Smooth muscle cell (in vitro differentiated cells): ENCODE results near the gene NHSL2. TPM values are rescaled to one million over a fixed set of nuclear protein-coding genes. Genes with fewer than 3 reads are reported as not detected.

Experiments
- DNase-seq: peaks from one replicate; lab custom pipeline; 2025; ENCODE audit not compliant: unreplicated experiment; lab: John Stamatoyannopoulos, UW
- H2AFZ ChIP-seq: fragments of 200-600 bp; sonication (generic); 2 replicates; pipeline ENCODE4 v1.6.0; 2016; ENCODE audit warnings: antibody characterized with exemption, low read depth, mild to moderate bottlenecking
- H3F3A ChIP-seq: fragments of 200-600 bp; sonication (generic); 2 replicates; pipeline ENCODE4 v1.6.0; 2017; ENCODE audit warnings: antibody characterized with exemption, low read depth
- H3K27ac ChIP-seq: fragments of 200-600 bp; sonication (generic); 2 replicates; pipeline ENCODE4 v1.5.1; 2016; ENCODE audit warnings: low read depth, mild to moderate bottlenecking
- H3K27me3 ChIP-seq: fragments of 200-600 bp; sonication (generic); 2 replicates; pipeline ENCODE4 v1.6.1; 2016; ENCODE audit warnings: low read depth, mild to moderate bottlenecking
- H3K36me3 ChIP-seq: fragments of 200-600 bp; sonication (generic); 2 replicates; pipeline ENCODE4 v1.5.1; 2016; ENCODE audit warnings: low read depth
- H3K4me1 ChIP-seq: fragments of 200-600 bp; sonication (generic); 2 replicates; pipeline ENCODE4 v1.5.1; 2016; ENCODE audit warnings: low read depth
- H3K4me2 ChIP-seq: fragments of 200-600 bp; sonication (generic); 2 replicates; pipeline ENCODE4 v1.6.0; 2016; ENCODE audit warnings: mild to moderate bottlenecking
- H3K4me3 ChIP-seq: fragments of 200-600 bp; sonication (generic); 2 replicates; pipeline ENCODE4 v1.5.1; 2016; ENCODE audit warnings: mild to moderate bottlenecking
- H3K79me2 ChIP-seq: fragments of 200-600 bp; sonication (generic); 2 replicates; pipeline ENCODE4 v1.6.0; 2016; ENCODE audit warnings: low read depth, mild to moderate bottlenecking
- H3K9ac ChIP-seq: fragments of 200-600 bp; sonication (generic); 2 replicates; pipeline ENCODE4 v1.6.0; 2016; ENCODE audit warnings: low read depth
- H3K9me3 ChIP-seq: fragments of 200-600 bp; sonication (generic); replicated peaks from 2 replicates; pipeline ENCODE4 v1.5.1; 2016; ENCODE audit warnings: low read depth
- H4K20me1 ChIP-seq: fragments of 200-600 bp; sonication (generic); 2 replicates; pipeline ENCODE4 v1.6.0; 2016; ENCODE audit warnings: low read depth
- WGBS: methylation state at CpG from one replicate; pipeline ENCODE4 v1.1.7; 2016; ENCODE audit warnings: low lambda C conversion rate; 5-methylcytosine and 5-hydroxymethylcytosine counted together
- polyA plus RNA-seq: library from polyadenylated mRNA; unstranded; fragments of >200 nt; fragmentation: Nextera tagmentation; extraction: Ambion mirVana; gene quantifications from 2 replicates; pipeline ENCODE4 v1.2.1, GENCODE V29; 2016
- total RNA-seq: library from RNA; depleted of rRNA; stranded (reverse); fragments of >200 nt; gene quantifications from 2 replicates; pipeline ENCODE4 v1.2.3, GENCODE V29; 2014
- TF ChIP-seq, protein P1 (sequence below): fragments of 200-600 bp; sonication (generic); IDR thresholded peaks from 2 replicates; pipeline ENCODE4 v1.5.1; 2017; ENCODE audit warnings: borderline replicate concordance, mild to moderate bottlenecking, antibody characterized with exemption; ENCODE audit not compliant: insufficient read depth, poor library complexity, severe bottlenecking

The NHSL2 gene
- total and polyA plus RNA-seq, 2 experiments from 2014 or later, result 2.9 to 3.3 TPM

DNA sequence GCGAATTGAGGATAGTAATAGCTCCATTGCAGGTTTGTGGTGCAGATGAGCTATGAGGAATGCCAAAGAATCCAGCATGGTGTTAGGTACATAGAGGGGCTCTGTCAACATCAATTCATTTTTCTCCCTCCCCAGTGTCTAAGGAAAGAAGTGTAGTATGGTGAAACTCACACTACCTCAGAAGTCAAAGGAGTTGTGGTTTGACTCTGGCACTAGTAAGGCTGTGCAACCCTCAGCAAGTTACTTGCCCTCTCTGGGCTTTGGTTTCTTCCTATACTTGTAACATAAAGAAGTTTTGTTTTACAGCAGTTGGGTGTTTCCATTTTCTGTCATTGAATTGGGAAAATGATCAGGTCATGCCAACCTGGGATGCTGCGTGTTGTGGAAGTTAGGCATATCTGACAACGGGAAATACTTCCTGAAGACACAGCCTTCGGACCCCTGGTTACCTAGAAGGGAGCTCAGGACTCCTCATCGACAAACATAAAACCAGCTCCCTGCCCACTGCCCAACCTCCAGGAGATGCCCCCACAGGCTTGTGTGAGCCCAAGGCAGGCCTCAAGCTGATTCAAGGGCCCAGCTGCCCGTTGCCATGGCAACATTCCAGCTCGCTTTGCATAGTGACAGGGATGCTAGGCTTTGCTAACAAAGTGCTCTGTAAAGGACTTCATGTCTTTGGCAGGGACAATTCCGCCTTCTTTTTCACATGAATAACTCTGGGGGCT lies 149.7 kb downstream of the NHSL2 start:
- WGBS, result 74% methylated on average over 8 of the region's 8 CpGs

DNA sequence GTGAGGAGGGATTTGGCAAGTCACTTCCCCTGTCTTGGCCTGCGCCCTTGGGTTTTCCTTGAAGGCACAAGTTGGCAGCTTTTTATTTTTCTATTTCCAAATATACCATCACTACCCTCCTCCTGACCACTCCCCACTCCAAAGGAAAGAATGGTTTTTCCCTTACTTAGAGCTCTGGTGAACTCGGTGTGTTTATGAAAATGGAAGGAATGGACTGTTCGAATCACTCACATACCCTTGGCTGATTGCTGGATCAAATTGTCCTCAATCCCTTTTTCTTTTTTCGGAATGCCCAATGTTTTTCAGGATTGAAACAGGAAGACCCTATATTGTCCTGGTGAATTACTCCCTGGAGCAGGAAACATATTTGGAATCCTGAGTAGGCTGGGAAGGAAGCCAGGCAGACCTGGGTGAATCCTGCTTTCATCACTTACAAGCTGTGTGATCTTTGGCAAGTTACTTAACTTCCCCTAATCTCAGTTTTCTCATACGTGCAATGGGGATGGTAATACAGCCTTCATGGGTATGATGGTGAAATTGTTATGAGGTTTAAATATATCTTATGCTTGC lies 150.4 kb downstream of the NHSL2 start:
- H3K79me2 ChIP-seq, result no peaks in the 10 kb centered on the region
- H3K9ac ChIP-seq, result no peak overlapping the region
- no peak overlapping the region for H3K4me3 ChIP-seq
- H3K4me1 ChIP-seq, result no peaks in the 10 kb centered on the region
- H3K36me3 ChIP-seq, result no peaks in the 10 kb centered on the region
- no peaks in the 10 kb centered on the region for H3K9me3 ChIP-seq
- no peak overlapping the region for H3K4me2 ChIP-seq
- DNase-seq, result no peak
- H3K27me3 ChIP-seq, result no peaks in the 10 kb centered on the region
- no peak overlapping the region for H2AFZ ChIP-seq
- no peaks in the 10 kb centered on the region for H4K20me1 ChIP-seq
- TF ChIP-seq, protein P1, sequence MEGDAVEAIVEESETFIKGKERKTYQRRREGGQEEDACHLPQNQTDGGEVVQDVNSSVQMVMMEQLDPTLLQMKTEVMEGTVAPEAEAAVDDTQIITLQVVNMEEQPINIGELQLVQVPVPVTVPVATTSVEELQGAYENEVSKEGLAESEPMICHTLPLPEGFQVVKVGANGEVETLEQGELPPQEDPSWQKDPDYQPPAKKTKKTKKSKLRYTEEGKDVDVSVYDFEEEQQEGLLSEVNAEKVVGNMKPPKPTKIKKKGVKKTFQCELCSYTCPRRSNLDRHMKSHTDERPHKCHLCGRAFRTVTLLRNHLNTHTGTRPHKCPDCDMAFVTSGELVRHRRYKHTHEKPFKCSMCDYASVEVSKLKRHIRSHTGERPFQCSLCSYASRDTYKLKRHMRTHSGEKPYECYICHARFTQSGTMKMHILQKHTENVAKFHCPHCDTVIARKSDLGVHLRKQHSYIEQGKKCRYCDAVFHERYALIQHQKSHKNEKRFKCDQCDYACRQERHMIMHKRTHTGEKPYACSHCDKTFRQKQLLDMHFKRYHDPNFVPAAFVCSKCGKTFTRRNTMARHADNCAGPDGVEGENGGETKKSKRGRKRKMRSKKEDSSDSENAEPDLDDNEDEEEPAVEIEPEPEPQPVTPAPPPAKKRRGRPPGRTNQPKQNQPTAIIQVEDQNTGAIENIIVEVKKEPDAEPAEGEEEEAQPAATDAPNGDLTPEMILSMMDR, result no peak
- H3F3A ChIP-seq, result no peaks in the 10 kb centered on the region
- WGBS, result 70% methylated on average over 5 of the region's 5 CpGs
- no peak overlapping the region for H3K27ac ChIP-seq

More for the DNA sequence above, 149.7 kb downstream of the NHSL2 start:
- H3F3A ChIP-seq, result no peaks in the 10 kb centered on the region
- H3K4me1 ChIP-seq, result no peaks in the 10 kb centered on the region
- no peaks in the 10 kb centered on the region for H3K27me3 ChIP-seq
- no peaks in the 10 kb centered on the region for H3K36me3 ChIP-seq
- H3K4me2 ChIP-seq, result no peak overlapping the region
- H3K9ac ChIP-seq, result no peak overlapping the region
- no peaks in the 10 kb centered on the region for H3K79me2 ChIP-seq
- TF ChIP-seq, protein P1, result no peak
- H3K27ac ChIP-seq, result no peak overlapping the region
- H4K20me1 ChIP-seq, result no peaks in the 10 kb centered on the region
- DNase-seq, result no peak
- no peak overlapping the region for H2AFZ ChIP-seq
- no peaks in the 10 kb centered on the region for H3K9me3 ChIP-seq
- no peak overlapping the region for H3K4me3 ChIP-seq

DNA sequence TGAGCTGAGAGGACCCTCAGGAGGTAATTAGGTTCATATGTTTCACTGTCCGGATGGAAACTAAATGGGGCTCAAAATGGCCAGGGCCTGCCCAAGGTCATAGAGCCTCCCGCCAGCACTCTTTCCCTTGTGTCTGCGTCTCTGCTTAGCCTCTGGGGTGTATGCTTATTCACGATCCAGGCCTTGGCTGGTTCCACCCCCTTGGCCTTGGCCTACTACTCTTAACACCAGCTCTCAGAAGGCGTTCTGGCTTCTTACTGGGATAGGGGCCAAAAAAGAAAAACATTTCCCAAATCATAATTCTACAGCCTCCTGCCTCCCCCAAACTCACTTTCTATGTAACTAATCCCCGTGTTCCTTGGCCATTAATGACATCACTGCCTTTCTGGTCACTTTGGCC lies 152.3 kb downstream of the NHSL2 start:
- H4K20me1 ChIP-seq, result no peaks in the 10 kb centered on the region
- no peak overlapping the region for H3K27ac ChIP-seq
- DNase-seq, result no peak
- WGBS, result 79% methylated on average over 6 of the region's 6 CpGs
- H3K4me3 ChIP-seq, result no peak overlapping the region
- TF ChIP-seq, protein P1, result no peak
- no peaks in the 10 kb centered on the region for H3K36me3 ChIP-seq
- H3K79me2 ChIP-seq, result no peaks in the 10 kb centered on the region
- no peaks in the 10 kb centered on the region for H3K4me1 ChIP-seq
- no peaks in the 10 kb centered on the region for H3F3A ChIP-seq
- no peaks in the 10 kb centered on the region for H3K27me3 ChIP-seq
- H3K9me3 ChIP-seq, result no peaks in the 10 kb centered on the region
- H2AFZ ChIP-seq, result no peak overlapping the region
- H3K9ac ChIP-seq, result no peak overlapping the region
- H3K4me2 ChIP-seq, result no peak overlapping the region
